GM18498 (cell line): ENCODE data around the gene NRXN2.

Source experiments
- ATAC-seq: cut with Tn5 transposase; IDR thresholded peaks from one replicate; pipeline ENCODE4 v1.9.1; 2021; ENCODE audit warnings: mild to moderate bottlenecking, moderate library complexity; ENCODE audit not compliant: unreplicated experiment

The NRXN2 gene

GRCh38 chr11:64759131-64759721 is 36.2 kb upstream of the NRXN2 start:
- ATAC-seq: no peak

- no peak for ATAC-seq
These were observed 35.5 kb upstream of the NRXN2 start for GRCh38 chr11:64758330-64759079.

- ATAC-seq: no peak
These were observed 34.7 kb upstream of the NRXN2 start for GRCh38 chr11:64757549-64758329.

- ATAC-seq: no peak
These were observed 32.8 kb upstream of the NRXN2 start for GRCh38 chr11:64755681-64756361.

GRCh38 chr11:64754919-64755662 is 32.1 kb upstream of the NRXN2 start:
- no peak for ATAC-seq

GRCh38 chr11:64754124-64754918 is 31.3 kb upstream of the NRXN2 start:
- ATAC-seq: no peak

- no peak for ATAC-seq
These were observed 30.6 kb upstream of the NRXN2 start for GRCh38 chr11:64753380-64754123.

- ATAC-seq: no peak
These were observed 30.0 kb upstream of the NRXN2 start for GRCh38 chr11:64753019-64753379.

- ATAC-seq: no peak
These were observed 29.4 kb upstream of the NRXN2 start for GRCh38 chr11:64752175-64752970.

- ATAC-seq: no peak
These were observed 28.6 kb upstream of the NRXN2 start for GRCh38 chr11:64751580-64751979.

- ATAC-seq: no peak
These were observed 28.1 kb upstream of the NRXN2 start for GRCh38 chr11:64751136-64751535.

- no peak for ATAC-seq
These were observed 27.5 kb upstream of the NRXN2 start for GRCh38 chr11:64750361-64751054.

- ATAC-seq: no peak
These were observed 25.1 kb upstream of the NRXN2 start for GRCh38 chr11:64747961-64748665.

- ATAC-seq: no peak
These were observed 23.5 kb upstream of the NRXN2 start for GRCh38 chr11:64746486-64746885.

GRCh38 chr11:64745521-64746328 is 22.7 kb upstream of the NRXN2 start:
- ATAC-seq: no peak

- ATAC-seq: no peak
These were observed 22.2 kb upstream of the NRXN2 start for GRCh38 chr11:64745189-64745520.
